ENCODE measurements around the gene GAS2L2.
A peak's percentile ranks its signal among the peaks of the same experiment; 100 is the strongest.

Gene GAS2L2

GRCh38 chr17:35732806-35733136, 20.3 kb downstream of the GAS2L2 start:
- H3K27ac Mint-ChIP-seq = no peak overlapping the region
- H3K36me3 Mint-ChIP-seq = peaks cover 13% of the 10 kb centered on the region
- peaks cover 12% of the 10 kb centered on the region for H3K4me1 Mint-ChIP-seq
- no peak for DNase-seq (ENCODE audit: low spot score in 2 of 2)
- no peaks in the 10 kb centered on the region for H3K9me3 Mint-ChIP-seq
- peaks cover 9% of the 10 kb centered on the region for H3K27me3 Mint-ChIP-seq
- no peak for ATAC-seq (ENCODE audit: low read depth)
- no peak overlapping the region for H3K4me3 Mint-ChIP-seq

GRCh38 chr17:35731917-35732805, 20.9 kb downstream of the GAS2L2 start:
- peaks cover 9% of the 10 kb centered on the region for H3K27me3 Mint-ChIP-seq
- no peak for DNase-seq (ENCODE audit: low spot score in 2 of 2)
- H3K36me3 Mint-ChIP-seq = peaks cover 18% of the 10 kb centered on the region
- peak overlapping the region; percentile 36 for H3K4me3 Mint-ChIP-seq
- no peaks in the 10 kb centered on the region for H3K9me3 Mint-ChIP-seq
- H3K4me1 Mint-ChIP-seq = peaks cover 14% of the 10 kb centered on the region
- H3K27ac Mint-ChIP-seq = no peak overlapping the region
- peak; percentile 30 for ATAC-seq (ENCODE audit: low read depth)

DNA sequence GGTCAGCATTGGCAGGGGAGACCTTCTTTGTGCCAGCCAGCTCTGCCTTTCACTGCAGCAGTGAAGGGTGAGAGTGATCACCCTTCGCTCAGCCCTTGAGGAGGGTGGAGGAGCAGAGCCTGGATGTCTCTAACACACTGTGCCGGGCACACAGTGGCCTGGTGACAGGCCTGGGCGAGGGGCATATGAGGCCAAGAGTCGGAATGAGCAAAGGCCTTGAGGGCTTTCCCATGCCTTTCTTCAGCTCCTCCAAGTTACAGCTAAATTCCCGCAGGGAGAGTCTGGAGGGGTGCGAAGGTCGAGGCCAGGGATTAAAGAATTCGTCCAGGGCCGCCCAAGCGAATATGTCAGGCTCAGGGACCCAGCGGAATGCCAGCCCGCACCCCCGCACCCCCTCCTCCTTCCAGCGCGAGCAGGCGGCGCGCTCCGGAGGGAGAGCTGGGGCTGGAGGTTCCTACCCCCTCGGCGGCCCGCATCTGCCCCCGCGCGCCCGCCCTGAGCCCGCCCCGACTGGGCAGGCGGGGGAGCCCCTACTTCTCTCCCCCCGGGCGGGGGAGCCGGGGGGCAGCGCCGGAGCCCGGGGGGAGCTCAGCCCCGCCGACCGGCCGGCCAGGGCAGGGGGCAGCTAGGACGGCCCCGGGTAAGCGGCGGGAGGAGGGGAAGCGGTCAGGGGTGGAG, 21.7 kb downstream of the GAS2L2 start, which contains the start of gene RASL10B:
Gene RASL10B, plus strand, starts transcription at position 401 of the 678 bp plus-strand sequence. CDS start 3,546 bp downstream, outside the sequence.
- Mint-ChIP-seq H3K27ac (no peak within 1 kb of the TSS), H3K4me1 (peaks cover 14% of the 10 kb centered on the region)

DNA sequence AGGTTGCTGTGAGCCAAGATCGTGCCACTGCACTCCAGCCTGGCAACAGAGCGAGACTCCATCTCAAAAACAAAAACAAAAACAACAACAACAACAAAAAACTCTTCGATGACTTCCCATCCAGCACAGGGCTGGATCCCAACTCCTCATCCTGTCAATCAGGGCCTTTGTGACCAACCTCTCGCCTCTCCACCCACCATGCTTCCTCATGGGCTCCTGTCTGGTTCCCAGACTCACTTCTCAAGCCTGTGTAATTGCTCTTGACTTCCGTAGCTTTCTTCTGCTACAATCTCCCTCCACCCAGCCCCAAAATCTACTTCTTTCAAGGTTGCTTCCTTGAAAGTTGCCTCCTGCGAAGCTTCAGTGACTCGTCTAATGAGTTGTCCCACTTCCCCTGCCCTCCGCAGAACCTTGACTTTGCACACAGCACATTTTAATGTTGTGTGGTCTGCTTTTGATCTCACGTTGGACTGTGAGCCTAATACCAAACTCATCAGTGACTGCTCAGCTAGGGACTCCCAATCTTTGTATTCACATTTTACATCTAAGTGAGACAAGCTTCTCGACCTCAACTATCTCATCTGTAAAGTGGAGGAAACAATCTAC, 22.5 kb downstream of the GAS2L2 start:
- Mint-ChIP-seq H3K9me3 (no peaks in the 10 kb centered on the region), H3K4me1 (peaks cover 14% of the 10 kb centered on the region), H3K36me3 (peaks cover 23% of the 10 kb centered on the region), H3K27ac (no peak overlapping the region), H3K4me3 (peak overlapping the region; percentile 74), H3K27me3 (peaks cover 9% of the 10 kb centered on the region)
- ATAC-seq (ENCODE audit: low read depth) (no peak), DNase-seq (ENCODE audit: low spot score in 2 of 2) (no peak)

More for the DNA sequence above, 21.7 kb downstream of the GAS2L2 start, which contains the start of gene RASL10B:
- H3K4me3 Mint-ChIP-seq = peak within 1 kb of the TSS; percentile 74
- ATAC-seq (ENCODE audit: low read depth) (peak; percentile 82), DNase-seq (ENCODE audit: low spot score in 2 of 2) (no peak)
- H3K36me3 Mint-ChIP-seq = peaks cover 18% of the 10 kb centered on the region
- H3K9me3 Mint-ChIP-seq = no peaks in the 10 kb centered on the region
- H3K27me3 Mint-ChIP-seq = peaks cover 9% of the 10 kb centered on the region

GRCh38 chr17:35729405-35729833, 23.6 kb downstream of the GAS2L2 start:
- Mint-ChIP-seq H3K4me3 (no peak overlapping the region), H3K9me3 (no peaks in the 10 kb centered on the region), H3K27ac (no peak overlapping the region), H3K27me3 (peaks cover 9% of the 10 kb centered on the region), H3K36me3 (peaks cover 32% of the 10 kb centered on the region), H3K4me1 (peaks cover 14% of the 10 kb centered on the region)
- DNase-seq (ENCODE audit: low spot score in 2 of 2) (no peak), ATAC-seq (ENCODE audit: low read depth) (no peak)

GRCh38 chr17:35728551-35728950, 24.5 kb downstream of the GAS2L2 start:
- Mint-ChIP-seq H3K4me1 (peaks cover 14% of the 10 kb centered on the region), H3K36me3 (peaks cover 41% of the 10 kb centered on the region), H3K27ac (no peak overlapping the region), H3K9me3 (no peaks in the 10 kb centered on the region), H3K27me3 (peaks cover 9% of the 10 kb centered on the region), H3K4me3 (no peak overlapping the region)
- ATAC-seq (ENCODE audit: low read depth) (no peak), DNase-seq (ENCODE audit: low spot score in 2 of 2) (no peak)

DNA sequence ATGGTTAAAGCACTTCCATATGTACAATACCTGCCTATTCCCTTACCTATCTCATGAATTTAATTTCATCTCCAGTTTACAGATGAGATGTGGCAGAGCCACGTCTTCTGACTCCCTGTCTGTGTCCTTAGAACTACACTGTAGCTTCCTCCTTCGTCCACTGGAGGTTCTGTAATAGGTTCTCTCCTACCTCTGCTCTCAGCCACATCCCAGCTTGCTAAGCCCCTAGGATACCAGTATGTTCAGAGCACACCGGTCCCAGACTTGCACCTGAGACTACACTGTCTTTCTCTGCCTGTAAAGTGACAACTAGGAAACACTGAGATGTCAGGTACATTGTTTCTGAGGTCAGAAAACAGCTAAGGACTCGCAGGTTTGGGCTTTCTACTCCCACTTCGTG, 25.4 kb downstream of the GAS2L2 start:
- peaks cover 47% of the 10 kb centered on the region for H3K36me3 Mint-ChIP-seq
- H3K27me3 Mint-ChIP-seq = peaks cover 9% of the 10 kb centered on the region
- no peak overlapping the region for H3K27ac Mint-ChIP-seq
- no peak for ATAC-seq (ENCODE audit: low read depth)
- H3K4me3 Mint-ChIP-seq = no peak overlapping the region
- H3K4me1 Mint-ChIP-seq = peaks cover 14% of the 10 kb centered on the region
- no peaks in the 10 kb centered on the region for H3K9me3 Mint-ChIP-seq
- no peak for DNase-seq (ENCODE audit: low spot score in 2 of 2)

DNA sequence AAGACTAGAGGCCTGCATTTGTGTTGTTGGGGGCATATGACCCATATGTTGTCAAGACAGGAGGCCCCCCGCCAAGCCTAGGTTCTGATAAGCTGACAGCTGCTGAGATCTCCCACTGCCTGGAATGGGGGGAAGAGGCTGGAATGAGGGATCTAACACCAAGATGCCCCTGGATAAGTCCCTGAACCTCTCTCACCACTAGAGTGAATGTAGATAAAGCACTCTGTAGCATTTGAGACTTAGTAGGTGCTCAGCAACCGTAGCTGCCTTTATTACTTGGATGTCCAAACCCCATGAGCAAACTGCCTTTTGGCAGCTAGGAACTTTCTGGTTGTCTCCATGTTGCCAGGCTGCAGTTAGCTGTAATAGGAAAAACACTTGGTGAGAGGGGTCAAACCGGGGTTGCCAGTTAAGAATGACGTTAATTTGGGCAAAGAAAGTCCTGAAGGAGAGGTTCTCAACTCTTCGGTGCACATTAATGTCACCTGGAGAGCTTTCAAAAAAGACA, 26.0 kb downstream of the GAS2L2 start:
- Mint-ChIP-seq H3K27ac (no peak overlapping the region), H3K9me3 (no peaks in the 10 kb centered on the region)

GRCh38 chr17:35726127-35726952, 26.7 kb downstream of the GAS2L2 start:
- Mint-ChIP-seq H3K4me1 (peaks cover 13% of the 10 kb centered on the region), H3K9me3 (no peaks in the 10 kb centered on the region), H3K27ac (no peak overlapping the region), H3K27me3 (peaks cover 9% of the 10 kb centered on the region), H3K36me3 (peaks cover 49% of the 10 kb centered on the region), H3K4me3 (no peak overlapping the region)
- DNase-seq (ENCODE audit: low spot score in 2 of 2) (no peak), ATAC-seq (ENCODE audit: low read depth) (no peak)

More for the DNA sequence above, 26.0 kb downstream of the GAS2L2 start:
- ATAC-seq (ENCODE audit: low read depth) (no peak), DNase-seq (ENCODE audit: low spot score in 2 of 2) (no peak)
- Mint-ChIP-seq H3K4me1 (peaks cover 14% of the 10 kb centered on the region), H3K27me3 (peaks cover 9% of the 10 kb centered on the region), H3K36me3 (peaks cover 47% of the 10 kb centered on the region), H3K4me3 (no peak overlapping the region)

GRCh38 chr17:35725802-35726126, 27.3 kb downstream of the GAS2L2 start:
- no peak overlapping the region for H3K27ac Mint-ChIP-seq

GRCh38 chr17:35725058-35725457, 28.0 kb downstream of the GAS2L2 start:
- peaks cover 4% of the 10 kb centered on the region for H3K4me1 Mint-ChIP-seq

More at GRCh38 chr17:35725802-35726126, 27.3 kb downstream of the GAS2L2 start:
- H3K27me3 Mint-ChIP-seq = peaks cover 5% of the 10 kb centered on the region
- H3K4me1 Mint-ChIP-seq = peaks cover 7% of the 10 kb centered on the region
- H3K36me3 Mint-ChIP-seq = peaks cover 47% of the 10 kb centered on the region
- DNase-seq (ENCODE audit: low spot score in 2 of 2) (no peak), ATAC-seq (ENCODE audit: low read depth) (no peak)
- no peaks in the 10 kb centered on the region for H3K9me3 Mint-ChIP-seq
- H3K4me3 Mint-ChIP-seq = no peak overlapping the region

GRCh38 chr17:35723735-35724134, 29.3 kb downstream of the GAS2L2 start:
- H3K27ac Mint-ChIP-seq = no peak overlapping the region
- no peak overlapping the region for H3K4me3 Mint-ChIP-seq
- ATAC-seq (ENCODE audit: low read depth) (no peak), DNase-seq (ENCODE audit: low spot score in 2 of 2) (no peak)
- H3K36me3 Mint-ChIP-seq = peaks cover 51% of the 10 kb centered on the region
- peaks cover 2% of the 10 kb centered on the region for H3K4me1 Mint-ChIP-seq
- H3K27me3 Mint-ChIP-seq = no peaks in the 10 kb centered on the region
- no peaks in the 10 kb centered on the region for H3K9me3 Mint-ChIP-seq

More at GRCh38 chr17:35725058-35725457, 28.0 kb downstream of the GAS2L2 start:
- Mint-ChIP-seq H3K27me3 (peaks cover 2% of the 10 kb centered on the region), H3K27ac (no peak overlapping the region), H3K36me3 (peaks cover 48% of the 10 kb centered on the region), H3K9me3 (no peaks in the 10 kb centered on the region), H3K4me3 (no peak overlapping the region)
- ATAC-seq (ENCODE audit: low read depth) (no peak), DNase-seq (ENCODE audit: low spot score in 2 of 2) (no peak)

- DNase-seq (ENCODE audit: low spot score in 2 of 2) (no peak), ATAC-seq (ENCODE audit: low read depth) (no peak)
- Mint-ChIP-seq H3K4me3 (no peak overlapping the region), H3K4me1 (no peaks in the 10 kb centered on the region), H3K9me3 (no peaks in the 10 kb centered on the region), H3K27me3 (no peaks in the 10 kb centered on the region), H3K27ac (no peak overlapping the region), H3K36me3 (peaks cover 32% of the 10 kb centered on the region)
Measured at GRCh38 chr17:35717475-35717874, 35.6 kb downstream of the GAS2L2 start.
